HG02678 (cell line): ENCODE results near the gene KLK2.

Source experiments
- ATAC-seq: cut with Tn5 transposase; IDR thresholded peaks from one replicate; pipeline ENCODE4 v1.9.1; 2021; ENCODE audit warnings: mild to moderate bottlenecking, moderate library complexity; ENCODE audit not compliant: unreplicated experiment

Gene KLK2

GRCh38 chr19:50921426-50922316 lies 48.4 kb downstream of the KLK2 start:
- ATAC-seq, result no peak

DNA sequence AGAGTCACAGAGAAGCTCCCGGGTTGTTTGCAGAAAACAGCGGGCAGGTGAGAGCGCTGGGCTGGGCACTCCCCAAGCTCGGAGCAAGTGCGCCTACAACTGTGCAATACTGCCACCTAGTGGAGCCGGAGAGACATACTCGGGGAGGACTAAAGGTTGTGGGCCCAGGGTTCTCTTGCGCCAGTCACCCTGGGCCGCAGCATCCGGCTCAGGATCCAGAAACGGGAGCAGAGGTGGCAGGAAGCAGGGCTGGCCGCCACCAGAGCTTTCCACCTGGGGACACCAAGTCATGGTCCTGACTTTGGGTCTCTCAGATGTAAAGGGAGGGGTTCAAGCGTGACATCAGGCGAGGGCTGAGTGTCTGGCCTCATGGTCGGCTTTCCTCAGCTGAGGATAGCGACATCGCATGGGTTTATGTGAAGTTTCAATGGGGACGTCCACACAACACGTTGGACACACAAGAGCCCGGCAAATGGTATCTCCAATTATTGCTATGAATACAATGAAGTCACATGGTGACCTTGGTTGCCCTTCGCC lies 49.1 kb downstream of the KLK2 start:
- peak; percentile 64 for ATAC-seq

GRCh38 chr19:50924586-50924985 lies 51.3 kb downstream of the KLK2 start:
- ATAC-seq, result no peak

DNA sequence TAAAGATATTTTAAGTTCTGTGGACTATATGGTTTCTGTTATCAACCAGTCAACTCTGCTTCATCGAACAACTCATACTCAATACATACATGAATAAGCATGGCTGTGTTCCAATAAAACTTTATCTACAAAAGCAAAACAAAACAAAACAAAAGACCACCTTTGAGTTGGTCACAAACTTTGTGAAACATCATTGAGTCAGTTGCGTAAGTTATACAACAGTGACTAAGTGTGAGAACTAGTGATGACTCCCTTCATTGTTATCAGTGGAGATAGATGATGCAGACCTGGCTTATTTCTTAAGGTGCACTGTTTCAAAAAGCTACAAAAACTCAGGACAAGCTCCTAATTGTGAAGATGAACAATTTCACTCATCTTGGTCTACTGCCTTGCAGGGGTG lies 52.5 kb downstream of the KLK2 start:
- no peak for ATAC-seq

DNA sequence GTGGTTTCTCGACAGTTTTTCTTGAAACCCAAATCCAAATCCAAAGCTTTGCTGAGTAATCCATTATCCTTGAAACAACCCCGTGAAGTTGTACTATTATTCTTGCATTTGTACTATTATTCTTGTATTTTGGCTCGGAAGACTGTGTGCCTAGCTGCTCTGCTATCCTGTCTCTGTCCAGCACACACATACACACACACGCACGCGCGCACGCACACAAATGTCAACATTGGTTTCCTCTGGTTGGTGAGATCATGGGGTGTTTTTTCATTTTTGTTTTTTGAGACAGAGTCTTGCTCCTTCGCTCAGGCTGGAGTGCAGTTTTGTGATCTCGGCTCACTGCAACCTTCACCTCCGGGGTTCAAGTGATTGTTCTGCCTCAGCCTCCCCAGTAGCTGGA lies 52.9 kb downstream of the KLK2 start:
- ATAC-seq, result no peak

- ATAC-seq, result no peak
Observed at GRCh38 chr19:50928831-50929230, 55.6 kb downstream of the KLK2 start.
